A549 (cell line): ENCODE measurements around the gene PRDX5.

Experiments
- PHF8 ChIP-seq: fragments of 200-600 bp; sonication (generic); IDR thresholded peaks from 2 replicates; pipeline ENCODE4 v1.6.1; 2016; ENCODE audit warnings: low read depth, mild to moderate bottlenecking, antibody characterized with exemption, moderate library complexity, borderline replicate concordance
- RAD21 ChIP-seq, 2 experiments: fragments of >200 bp in 1 of 2; sonication (Bioruptor Twin) in 1 of 2; formaldehyde crosslinking in 1 of 2; IDR thresholded peaks in 1 of 2; conservative IDR thresholded peaks in 1 of 2; 2 replicates in 1 of 2; 3 replicates in 1 of 2; pipeline ENCODE4 v1.6.1; 2012 to 2018; ENCODE audit warnings: inconsistent platforms in 1 of 2
- ZSCAN20 ChIP-seq: fragments of 250-450 bp; sonication (Bioruptor Pico); IDR thresholded peaks from 2 replicates; pipeline ENCODE4 v1.8.0; 2022; ENCODE audit warnings: mild to moderate bottlenecking, moderate library complexity
- TF ChIP-seq, protein P1 (sequence below): fragments of >200 bp; sonication (Bioruptor Twin); formaldehyde crosslinking; IDR thresholded peaks from 3 replicates; pipeline ENCODE4 v1.5.1; 2016

DNA sequence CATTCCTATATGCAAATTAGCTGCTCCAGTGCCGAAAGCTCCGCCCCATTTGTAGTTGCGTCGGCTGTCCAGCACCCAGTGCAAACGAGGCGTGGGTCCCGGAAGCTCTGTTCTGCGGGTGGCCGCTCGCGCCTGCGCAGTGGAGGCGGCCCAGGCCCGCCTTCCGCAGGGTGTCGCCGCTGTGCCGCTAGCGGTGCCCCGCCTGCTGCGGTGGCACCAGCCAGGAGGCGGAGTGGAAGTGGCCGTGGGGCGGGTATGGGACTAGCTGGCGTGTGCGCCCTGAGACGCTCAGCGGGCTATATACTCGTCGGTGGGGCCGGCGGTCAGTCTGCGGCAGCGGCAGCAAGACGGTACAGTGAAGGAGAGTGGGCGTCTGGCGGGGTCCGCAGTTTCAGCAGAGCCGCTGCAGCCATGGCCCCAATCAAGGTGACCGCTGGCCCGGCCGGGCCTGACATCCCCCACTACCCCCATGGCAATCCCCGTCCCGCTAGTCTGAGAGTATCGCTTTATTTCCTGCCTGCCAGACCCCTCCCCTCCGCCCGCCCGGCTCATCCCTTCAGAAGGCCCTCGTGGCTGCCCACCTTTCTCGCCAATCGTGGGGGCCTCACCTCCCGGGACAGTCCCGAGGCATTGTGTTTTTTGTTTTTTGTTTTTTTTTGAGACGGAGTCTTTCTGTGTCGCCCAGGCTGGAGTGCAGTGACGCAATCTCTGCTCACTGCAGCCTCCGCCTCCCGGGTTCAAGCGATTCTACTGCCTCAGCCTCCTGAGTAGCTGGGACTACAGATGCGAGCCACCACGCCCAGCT is at the start of gene PRDX5:
- TF ChIP-seq, protein P1, sequence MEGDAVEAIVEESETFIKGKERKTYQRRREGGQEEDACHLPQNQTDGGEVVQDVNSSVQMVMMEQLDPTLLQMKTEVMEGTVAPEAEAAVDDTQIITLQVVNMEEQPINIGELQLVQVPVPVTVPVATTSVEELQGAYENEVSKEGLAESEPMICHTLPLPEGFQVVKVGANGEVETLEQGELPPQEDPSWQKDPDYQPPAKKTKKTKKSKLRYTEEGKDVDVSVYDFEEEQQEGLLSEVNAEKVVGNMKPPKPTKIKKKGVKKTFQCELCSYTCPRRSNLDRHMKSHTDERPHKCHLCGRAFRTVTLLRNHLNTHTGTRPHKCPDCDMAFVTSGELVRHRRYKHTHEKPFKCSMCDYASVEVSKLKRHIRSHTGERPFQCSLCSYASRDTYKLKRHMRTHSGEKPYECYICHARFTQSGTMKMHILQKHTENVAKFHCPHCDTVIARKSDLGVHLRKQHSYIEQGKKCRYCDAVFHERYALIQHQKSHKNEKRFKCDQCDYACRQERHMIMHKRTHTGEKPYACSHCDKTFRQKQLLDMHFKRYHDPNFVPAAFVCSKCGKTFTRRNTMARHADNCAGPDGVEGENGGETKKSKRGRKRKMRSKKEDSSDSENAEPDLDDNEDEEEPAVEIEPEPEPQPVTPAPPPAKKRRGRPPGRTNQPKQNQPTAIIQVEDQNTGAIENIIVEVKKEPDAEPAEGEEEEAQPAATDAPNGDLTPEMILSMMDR = peak; percentile 60
- peak; percentile 69 to 81 for TF ChIP-seq RAD21 (conservative IDR thresholded peaks at IDR 0.05 in 1 of 2, IDR thresholded peaks at IDR 0.05 in 1 of 2)
- peak; percentile 46; the same call in 1 of the 2 replicates for TF ChIP-seq PHF8
- no peak for TF ChIP-seq ZSCAN20 (CRISPR knock-in tag)
